GM15510 (cell line): ENCODE data around the gene RNF25.
A peak's percentile ranks its signal among the peaks of the same experiment; 100 is the strongest.

Source experiments
- POLR2A ChIP-seq: IDR thresholded peaks from 3 replicates; pipeline ENCODE4 v1.6.1; 2011; ENCODE audit warnings: borderline replicate concordance; ENCODE audit not compliant: insufficient read length; ENCODE audit errors: extremely low read depth

The RNF25 gene, protein sequence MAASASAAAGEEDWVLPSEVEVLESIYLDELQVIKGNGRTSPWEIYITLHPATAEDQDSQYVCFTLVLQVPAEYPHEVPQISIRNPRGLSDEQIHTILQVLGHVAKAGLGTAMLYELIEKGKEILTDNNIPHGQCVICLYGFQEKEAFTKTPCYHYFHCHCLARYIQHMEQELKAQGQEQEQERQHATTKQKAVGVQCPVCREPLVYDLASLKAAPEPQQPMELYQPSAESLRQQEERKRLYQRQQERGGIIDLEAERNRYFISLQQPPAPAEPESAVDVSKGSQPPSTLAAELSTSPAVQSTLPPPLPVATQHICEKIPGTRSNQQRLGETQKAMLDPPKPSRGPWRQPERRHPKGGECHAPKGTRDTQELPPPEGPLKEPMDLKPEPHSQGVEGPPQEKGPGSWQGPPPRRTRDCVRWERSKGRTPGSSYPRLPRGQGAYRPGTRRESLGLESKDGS

DNA sequence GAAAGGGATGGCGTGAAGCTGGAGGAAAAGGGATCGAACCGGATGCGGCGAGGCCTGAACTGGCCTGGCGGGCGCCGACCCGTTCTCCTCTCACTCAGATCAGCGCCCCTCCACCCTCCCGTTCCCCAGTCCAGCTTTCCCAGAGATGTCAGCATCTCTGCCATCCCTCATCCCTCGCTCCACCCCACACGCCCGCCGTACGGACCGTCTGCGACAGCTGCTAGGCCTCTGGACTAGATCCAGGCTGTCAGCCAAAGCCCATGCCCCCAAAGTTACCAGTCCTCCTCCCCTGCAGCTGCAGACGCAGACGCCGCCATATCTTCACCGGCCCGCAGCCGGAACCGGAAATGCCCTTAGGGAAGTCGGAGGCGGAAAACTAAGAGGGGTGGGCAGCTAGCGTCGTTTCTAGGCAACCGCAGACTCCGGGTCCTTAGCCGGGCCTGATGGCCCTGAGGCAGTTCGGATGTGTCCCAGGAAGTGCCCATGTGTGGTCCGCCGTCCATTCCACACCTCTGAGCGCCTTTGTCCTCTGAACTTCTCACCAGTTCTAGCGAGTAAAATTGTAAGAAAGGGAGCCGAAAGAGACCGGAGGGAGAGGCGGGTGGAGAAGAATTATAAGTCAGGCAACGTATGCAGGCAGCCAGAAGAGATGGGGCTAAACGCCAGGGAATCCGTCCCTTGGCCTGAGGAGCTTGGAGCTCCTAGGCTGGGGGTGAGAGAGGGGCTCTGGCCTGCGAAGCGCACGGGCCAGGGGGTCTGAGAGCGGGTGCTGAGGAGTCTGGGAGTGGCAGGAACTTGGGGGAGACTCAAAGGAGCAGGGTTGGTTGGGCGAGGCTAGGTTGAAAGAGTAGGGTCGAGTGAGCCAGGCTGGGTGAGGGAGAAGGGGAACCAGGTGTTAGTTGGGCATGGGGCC lies at the start of gene RNF25, which contains the start of gene STK36:
Gene RNF25, minus strand, starts transcription at position 349 of the 913 bp plus-strand sequence. Its CDS starts 32 bp downstream, at position 317.
Gene STK36, plus strand, starts transcription at position 433 of the 913 bp plus-strand sequence. CDS start 744 bp downstream, outside the sequence.
- peak; percentile 81 for TF ChIP-seq POLR2A

- no peak for TF ChIP-seq POLR2A
Observed at GRCh38 chr2:218721488-218721887, 49.7 kb upstream of the RNF25 start.

DNA sequence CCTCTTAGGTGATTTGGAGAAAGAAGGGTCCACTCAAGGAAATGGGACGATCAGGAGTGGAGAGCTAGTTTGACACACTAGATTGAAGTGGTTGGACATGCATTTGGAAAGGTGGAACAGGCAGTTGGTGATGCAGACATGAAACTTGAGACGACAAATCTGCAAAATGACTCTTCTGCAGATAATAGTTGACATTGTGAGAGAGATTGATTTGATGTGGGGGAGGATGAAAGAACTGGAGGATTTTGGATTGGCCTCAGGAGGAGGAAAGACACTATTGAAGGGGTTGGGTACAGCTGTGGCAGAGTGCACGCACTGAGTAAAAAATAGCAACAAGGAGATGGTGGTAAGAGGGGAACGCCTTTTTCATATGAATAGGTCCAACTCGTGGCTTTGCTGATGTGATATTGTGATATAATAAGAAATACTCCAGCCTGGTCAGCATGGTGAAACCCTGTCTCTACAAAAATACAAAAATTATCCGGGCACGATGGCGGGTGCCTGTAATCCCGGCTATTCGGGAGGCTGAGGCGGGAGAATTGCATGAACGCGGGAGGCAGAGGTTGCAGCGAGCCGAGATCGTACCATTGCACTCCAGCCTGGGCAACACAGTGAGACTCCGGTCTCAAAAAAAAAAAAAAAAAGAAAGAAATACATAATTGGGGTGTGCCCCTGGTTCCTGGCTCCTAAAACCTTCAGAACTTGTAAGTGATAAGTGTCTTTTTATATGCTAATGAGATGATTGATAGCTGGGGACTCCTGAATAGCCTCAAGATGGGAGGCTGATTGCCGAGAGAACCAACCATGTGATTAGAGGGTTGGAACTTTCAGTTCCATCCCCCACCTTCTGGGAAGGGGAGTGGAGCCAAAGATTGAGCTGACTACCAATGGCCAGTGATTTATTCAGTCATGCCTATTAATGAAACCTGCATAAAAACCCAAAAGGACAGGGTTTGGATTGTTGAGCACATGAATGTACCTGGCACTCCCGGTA lies 48.5 kb upstream of the RNF25 start:
- TF ChIP-seq POLR2A = no peak

- no peak for TF ChIP-seq POLR2A
Observed at GRCh38 chr2:218719457-218719856, 47.7 kb upstream of the RNF25 start.

DNA sequence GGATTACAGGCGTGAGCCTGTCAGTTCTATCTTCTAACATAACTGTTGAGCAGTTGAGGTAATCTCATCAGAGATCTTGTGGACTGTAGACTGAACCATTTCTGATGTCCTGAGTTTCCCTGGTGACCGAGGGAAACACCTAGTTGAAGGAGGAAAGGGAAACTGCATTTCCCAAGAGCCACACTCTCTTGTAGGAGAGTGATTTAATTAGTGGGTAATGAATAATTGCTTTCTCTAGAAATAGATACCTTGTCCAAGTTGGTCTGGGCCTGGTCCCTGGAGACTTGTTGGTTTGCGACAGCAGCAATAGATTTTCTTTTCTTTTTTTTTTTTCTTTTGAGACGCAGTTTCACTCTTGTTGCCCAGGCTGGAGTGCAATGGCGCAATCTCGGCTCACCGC lies 46.3 kb upstream of the RNF25 start:
- TF ChIP-seq POLR2A = no peak

DNA sequence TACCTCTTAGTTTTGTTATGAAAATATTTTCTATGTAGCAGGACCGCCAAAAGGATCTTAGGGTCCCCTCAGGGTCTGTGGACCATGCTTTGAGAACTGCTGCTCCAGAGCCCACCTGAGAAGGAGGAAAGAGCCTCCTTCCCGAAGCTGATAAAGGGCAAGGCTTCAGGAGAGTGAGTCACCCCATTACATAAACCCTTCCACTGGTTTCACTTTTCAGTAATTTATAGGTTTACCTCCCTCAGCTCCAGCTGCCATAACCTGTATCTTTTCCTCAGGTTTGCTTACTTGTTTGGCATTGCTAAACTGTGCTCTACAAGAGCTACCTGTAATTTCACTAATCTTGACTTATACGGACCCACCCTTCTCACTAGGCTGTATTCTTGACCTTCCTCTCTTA lies 45.5 kb upstream of the RNF25 start:
- TF ChIP-seq POLR2A = no peak

- TF ChIP-seq POLR2A = no peak
Observed at GRCh38 chr2:218716070-218716469, 44.3 kb upstream of the RNF25 start.

GRCh38 chr2:218713922-218714321 lies 42.1 kb upstream of the RNF25 start:
- no peak for TF ChIP-seq POLR2A

DNA sequence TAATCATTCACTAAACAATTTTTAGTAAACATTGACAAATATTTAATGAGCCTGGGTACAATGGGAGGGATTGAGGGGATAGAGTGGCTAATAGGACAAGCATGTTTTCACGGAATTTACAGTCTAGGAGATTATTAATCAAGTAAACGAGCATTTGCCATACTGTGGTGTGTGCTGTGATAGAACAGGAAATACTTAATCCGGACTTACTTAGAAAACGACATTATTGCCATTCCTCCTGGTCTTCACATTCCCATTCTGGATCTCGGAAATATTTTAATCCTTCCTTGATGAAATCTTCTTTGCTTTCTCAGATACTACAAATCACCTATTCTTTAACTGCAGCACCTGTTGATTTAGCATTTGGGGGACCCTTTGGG lies 39.7 kb upstream of the RNF25 start:
- TF ChIP-seq POLR2A = no peak

DNA sequence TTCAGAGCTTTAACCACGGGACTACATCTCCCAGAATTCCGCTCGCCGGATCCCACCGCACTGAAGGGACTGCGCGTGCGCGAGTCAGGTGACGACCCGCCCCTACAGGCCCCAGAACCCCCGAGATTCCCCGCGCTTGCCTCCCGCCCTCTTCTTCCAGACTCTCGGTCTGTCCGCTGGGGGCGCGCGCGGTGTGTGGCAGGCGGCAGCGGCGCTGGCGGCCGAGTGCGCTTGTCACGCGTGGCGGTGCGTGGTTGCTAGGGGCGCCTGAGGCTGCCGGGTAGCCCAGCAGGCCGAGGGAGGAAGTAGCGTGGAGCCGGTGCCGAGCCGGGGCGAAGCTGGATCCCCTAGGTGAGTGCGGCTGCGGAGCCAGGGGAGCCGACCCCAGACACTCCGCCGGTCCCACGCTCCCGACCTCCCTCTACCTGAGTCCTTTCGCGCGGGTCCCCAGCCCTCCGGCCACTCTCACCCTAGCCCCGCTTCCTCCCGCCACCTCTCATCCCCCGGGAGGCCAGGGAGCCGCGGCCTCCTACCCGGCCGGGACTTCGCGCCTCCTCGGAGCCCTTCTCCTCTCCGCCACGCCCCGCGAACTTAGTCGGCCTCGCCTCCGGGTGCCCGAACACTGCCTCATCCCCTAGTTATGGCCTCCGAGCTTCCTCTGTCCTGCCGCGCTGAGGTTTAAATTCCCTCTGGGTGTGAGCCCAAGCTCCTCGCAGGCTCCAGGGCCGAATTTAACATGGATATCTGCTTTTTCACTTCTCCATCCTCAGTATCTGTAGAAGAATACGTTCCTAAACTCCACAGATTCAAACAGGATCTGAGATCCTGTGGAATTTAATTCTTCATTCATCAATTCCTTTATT lies 39.1 kb upstream of the RNF25 start, which contains the start of gene TTLL4:
Gene TTLL4, plus strand, starts transcription at position 149 of the 863 bp plus-strand sequence. CDS start 26,842 bp downstream, outside the sequence.
- TF ChIP-seq POLR2A = peak; percentile 66

DNA sequence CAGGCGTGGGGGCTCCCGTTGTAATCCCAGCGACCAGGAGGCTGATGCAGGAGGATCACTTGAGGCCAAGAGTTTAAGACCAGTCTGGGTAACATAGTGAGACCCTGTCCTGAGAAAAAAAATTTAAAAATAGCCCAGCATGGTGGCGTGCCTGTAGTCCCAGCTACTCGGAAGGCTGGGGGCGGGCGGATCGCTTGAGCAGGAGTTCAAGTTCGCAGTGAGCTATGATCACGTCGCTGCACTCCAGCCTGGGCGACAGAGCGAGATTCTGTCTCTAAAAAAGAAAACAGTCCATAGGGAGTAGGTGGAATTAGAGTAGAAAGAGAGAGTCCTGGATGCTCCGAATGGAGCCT lies 38.5 kb upstream of the RNF25 start:
- TF ChIP-seq POLR2A = no peak

- no peak for TF ChIP-seq POLR2A
Observed at GRCh38 chr2:218709908-218710307, 38.1 kb upstream of the RNF25 start.

- no peak for TF ChIP-seq POLR2A
Observed at GRCh38 chr2:218708086-218708485, 36.3 kb upstream of the RNF25 start.

DNA sequence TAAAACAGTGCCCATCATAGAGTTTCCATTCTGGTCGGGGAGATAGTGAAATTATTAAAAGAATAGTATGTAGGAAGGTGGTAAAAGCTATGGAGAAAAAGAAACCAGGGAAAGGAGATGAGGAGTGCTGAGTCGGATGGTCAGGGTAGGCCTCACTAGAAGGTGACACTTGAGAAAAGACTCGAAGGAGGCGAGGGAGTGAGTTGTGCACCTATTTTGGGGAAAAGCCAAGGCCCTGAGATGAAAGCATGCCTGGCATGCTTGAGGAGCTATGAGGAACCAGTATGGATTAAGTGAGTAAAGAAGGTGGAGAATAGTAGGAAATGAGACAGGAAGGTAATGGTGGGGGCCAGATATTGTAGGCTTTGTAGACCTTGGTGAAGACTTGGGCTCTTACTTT lies 31.5 kb upstream of the RNF25 start:
- TF ChIP-seq POLR2A = no peak

- TF ChIP-seq POLR2A = no peak
Observed at GRCh38 chr2:218701806-218702205, 30.0 kb upstream of the RNF25 start.
